BLaER1 treated with 17β-estradiol and CSF1 and Interleukin-3, amounts not matched to agents 10 nM and 100 nM (cell line): Measurements from ENCODE around the gene SIRT4.

Experiments used
- H3K27ac ChIP-seq, 11 experiments: shearing (Covaris generic); formaldehyde crosslinking; 2 replicates each; pipeline ENCODE4 v1.8.1; 2022
- H3K27me3 ChIP-seq, 11 experiments: shearing (Covaris generic); formaldehyde crosslinking; 2 replicates each; pipeline ENCODE4 v1.8.1; 2022
- H3K36me3 ChIP-seq, 11 experiments: shearing (Covaris generic); formaldehyde crosslinking; 2 replicates each; pipeline ENCODE4 v1.8.1; 2022
- H3K4me1 ChIP-seq, 10 experiments: shearing (Covaris generic); formaldehyde crosslinking; 2 replicates each; pipeline ENCODE4 v1.8.1; 2022
- H3K4me2 ChIP-seq, 11 experiments: shearing (Covaris generic); formaldehyde crosslinking; 2 replicates each; pipeline ENCODE4 v1.8.1; 2022
- H3K4me3 ChIP-seq, 10 experiments: shearing (Covaris generic); formaldehyde crosslinking; 2 replicates each; pipeline ENCODE4 v1.8.1; 2022
- H3K9ac ChIP-seq, 11 experiments: shearing (Covaris generic); formaldehyde crosslinking; 2 replicates each; pipeline ENCODE4 v1.8.1; 2022
- H3K9me3 ChIP-seq, 11 experiments: shearing (Covaris generic); formaldehyde crosslinking; replicated peaks in 1 of 11; 2 replicates each; pipeline ENCODE4 v1.8.1; 2022
- H4K20me1 ChIP-seq, 11 experiments: shearing (Covaris generic); formaldehyde crosslinking; 2 replicates each; pipeline ENCODE4 v1.8.1; 2022
- Cebpa-rat ChIP-seq, 11 experiments: shearing (Covaris generic); IDR thresholded peaks; 2 replicates each; pipeline ENCODE4 v1.8.1; 2022

Gene SIRT4

GRCh38 chr12:120353556-120354317, 51.6 kb downstream of the SIRT4 start:
- no peak overlapping the region for H3K4me2 ChIP-seq
- H3K9me3 ChIP-seq, result no peaks in the 10 kb centered on the region
- no peak overlapping the region for H3K27ac ChIP-seq
- TF ChIP-seq Cebpa-rat (IDR thresholded peaks at IDR 0.05), result no peak
- no peak overlapping the region for H3K9ac ChIP-seq
- peaks cover 0 to 10% (median 0%) of the 10 kb centered on the region in 10 experiments; a peak in 4 of 20 replicates for H3K4me1 ChIP-seq
- no peak overlapping the region for H3K4me3 ChIP-seq
- H4K20me1 ChIP-seq, result peaks cover 0 to 4% (median 0%) of the 10 kb centered on the region in 11 experiments; a peak in 1 of 22 replicates
- no peaks in the 10 kb centered on the region for H3K36me3 ChIP-seq
- no peaks in the 10 kb centered on the region for H3K27me3 ChIP-seq

- no peak overlapping the region for H3K27ac ChIP-seq
- no peak overlapping the region for H3K9ac ChIP-seq
- H3K4me3 ChIP-seq, result no peak overlapping the region
- no peak for TF ChIP-seq Cebpa-rat (IDR thresholded peaks at IDR 0.05)
- H3K36me3 ChIP-seq, result no peaks in the 10 kb centered on the region
- H3K4me1 ChIP-seq, result peaks cover 0 to 18% (median 6%) of the 10 kb centered on the region in 10 experiments; a peak in 18 of 20 replicates
- peaks cover 0 to 7% (median 0%) of the 10 kb centered on the region in 11 experiments; a peak in 1 of 22 replicates for H4K20me1 ChIP-seq
- 0 out of 22 replicates have a peak overlapping the region, but pooled peaks of 1 of the 11 experiments have one; percentile 6 for H3K4me2 ChIP-seq
- no peaks in the 10 kb centered on the region for H3K9me3 ChIP-seq
- peaks cover 0 to 7% (median 0%) of the 10 kb centered on the region in 11 experiments; a peak in 6 of 22 replicates for H3K27me3 ChIP-seq
Measured at GRCh38 chr12:120356567-120357030, 54.5 kb downstream of the SIRT4 start.

GRCh38 chr12:120357104-120357503, 55.0 kb downstream of the SIRT4 start:
- no peak for TF ChIP-seq Cebpa-rat (IDR thresholded peaks at IDR 0.05)
- H3K4me2 ChIP-seq, result no peak overlapping the region
- no peaks in the 10 kb centered on the region for H3K9me3 ChIP-seq
- H3K4me3 ChIP-seq, result no peak overlapping the region
- no peak overlapping the region for H3K9ac ChIP-seq
- H3K27ac ChIP-seq, result no peak overlapping the region
- H3K27me3 ChIP-seq, result peaks cover 0 to 12% (median 0%) of the 10 kb centered on the region in 11 experiments; a peak in 6 of 22 replicates
- H3K36me3 ChIP-seq, result no peaks in the 10 kb centered on the region
- H3K4me1 ChIP-seq, result peaks cover 0 to 21% (median 11%) of the 10 kb centered on the region in 10 experiments; a peak in 18 of 20 replicates
- H4K20me1 ChIP-seq, result peaks cover 0 to 7% (median 0%) of the 10 kb centered on the region in 11 experiments; a peak in 1 of 22 replicates

- Histone ChIP-seq H3K27me3 (peaks cover 0 to 22% (median 2%) of the 10 kb centered on the region in 11 experiments; a peak in 8 of 22 replicates), H3K4me2 (no peak overlapping the region), H3K4me3 (no peak overlapping the region), H3K4me1 (peaks cover 0 to 24% (median 21%) of the 10 kb centered on the region in 10 experiments; a peak in 18 of 20 replicates), H3K9me3 (no peaks in the 10 kb centered on the region), H3K9ac (no peak overlapping the region), H3K36me3 (no peaks in the 10 kb centered on the region), H4K20me1 (peaks cover 0 to 7% (median 0%) of the 10 kb centered on the region in 11 experiments; a peak in 1 of 22 replicates), H3K27ac (no peak overlapping the region)
- no peak for TF ChIP-seq Cebpa-rat (IDR thresholded peaks at IDR 0.05)
Measured at GRCh38 chr12:120358412-120359100, 56.4 kb downstream of the SIRT4 start.

- Histone ChIP-seq H3K9ac (no peak overlapping the region), H3K4me2 (no peak overlapping the region), H4K20me1 (peaks cover 0 to 7% (median 0%) of the 10 kb centered on the region in 11 experiments; a peak in 1 of 22 replicates), H3K36me3 (no peaks in the 10 kb centered on the region), H3K4me1 (peaks cover 0 to 24% (median 21%) of the 10 kb centered on the region in 10 experiments; a peak in 18 of 20 replicates), H3K27me3 (peaks cover 0 to 23% (median 8%) of the 10 kb centered on the region in 11 experiments; a peak in 15 of 22 replicates), H3K27ac (no peak overlapping the region), H3K9me3 (no peaks in the 10 kb centered on the region), H3K4me3 (no peak overlapping the region)
- TF ChIP-seq Cebpa-rat (IDR thresholded peaks at IDR 0.05), result no peak
Measured at GRCh38 chr12:120359128-120359527, 57.0 kb downstream of the SIRT4 start.

- Histone ChIP-seq H3K4me1 (peaks cover 0 to 24% (median 21%) of the 10 kb centered on the region in 10 experiments; a peak in 18 of 20 replicates), H3K9ac (peak overlapping the region; percentile 60 to 82 (median 76)), H3K36me3 (no peaks in the 10 kb centered on the region), H3K4me3 (peak overlapping the region; percentile 32 to 69 (median 54); a peak in 19 of 20 replicates), H4K20me1 (peaks cover 0 to 13% (median 0%) of the 10 kb centered on the region in 11 experiments; a peak in 2 of 22 replicates), H3K9me3 (no peaks in the 10 kb centered on the region), H3K4me2 (peak overlapping the region; percentile 69 to 97 (median 91)), H3K27me3 (peaks cover 18 to 48% (median 33%) of the 10 kb centered on the region in 11 experiments), H3K27ac (peak overlapping the region in 8 of 11 experiments; percentile 35 to 74 (median 58); a peak in 14 of 22 replicates)
- TF ChIP-seq Cebpa-rat (IDR thresholded peaks at IDR 0.05), result no peak
Measured at GRCh38 chr12:120361506-120362208, 59.5 kb downstream of the SIRT4 start.
